Liver (tissue), 9 donors: ENCODE results near the gene RAB5IF. TPM values are rescaled to one million over a fixed set of nuclear protein-coding genes. Genes with fewer than 3 reads are reported as not detected.

Experiments used
- DNase-seq: peaks from one replicate; pipeline ENCODE4 v3.0.0-alpha.2; 2017; ENCODE audit warnings: low spot score
- H3K27ac ChIP-seq, 2 donors: one replicate each; pipeline ENCODE4 v1.7.0; 2013; ENCODE audit warnings: inconsistent platforms in 2 of 2, low read length in 2 of 2, control low read depth in 1 of 2, low read depth in 1 of 2, mild to moderate bottlenecking in 1 of 2
- H3K27me3 ChIP-seq, 4 donors: one replicate each; pipeline versions ENCODE4 v1.6.1 to v1.7.0; 2013; ENCODE audit warnings: low read length in 3 of 4, inconsistent platforms in 1 of 4, mild to moderate bottlenecking in 1 of 4, moderate library complexity in 1 of 4; ENCODE audit not compliant: control insufficient read depth in 4 of 4, insufficient read depth in 4 of 4
- H3K36me3 ChIP-seq, 4 donors: one replicate each; pipeline versions ENCODE4 v1.6.1 to v1.7.0; 2013; ENCODE audit warnings: low read length in 3 of 4, mild to moderate bottlenecking in 3 of 4, low read depth in 1 of 4, moderate library complexity in 1 of 4; ENCODE audit not compliant: control insufficient read depth in 4 of 4, insufficient read depth in 3 of 4
- H3K4me1 ChIP-seq, 4 donors: one replicate each; pipeline versions ENCODE4 v1.6.1 to v1.7.0; 2013; ENCODE audit warnings: low read length in 3 of 4, mild to moderate bottlenecking in 3 of 4, moderate library complexity in 1 of 4; ENCODE audit not compliant: control insufficient read depth in 4 of 4, insufficient read depth in 4 of 4
- H3K4me3 ChIP-seq, 3 donors: one replicate each; pipeline versions ENCODE4 v1.6.1 to v1.7.0; 2013; ENCODE audit warnings: low read length in 3 of 3, control low read depth in 1 of 3, low read depth in 1 of 3, mild to moderate bottlenecking in 1 of 3
- H3K9ac ChIP-seq, 2 donors: one replicate each; pipeline ENCODE4 v1.7.0; 2013; ENCODE audit warnings: low read length in 2 of 2, mild to moderate bottlenecking in 2 of 2, moderate library complexity in 2 of 2, control low read depth in 1 of 2, low read depth in 1 of 2
- H3K9me3 ChIP-seq, 4 donors: one replicate each; pipeline versions ENCODE4 v1.6.1 to v1.7.0; 2013; ENCODE audit warnings: low read length in 3 of 4; ENCODE audit not compliant: control insufficient read depth in 4 of 4
- ATF3 ChIP-seq: IDR thresholded peaks from 2 replicates; pipeline ENCODE4 v1.6.1; 2016; ENCODE audit warnings: antibody characterized with exemption
- CTCF ChIP-seq: fragments of 150-350 bp; IDR thresholded peaks from 2 replicates; pipeline ENCODE4 v1.5.1; 2017; ENCODE audit warnings: improper control_type of control experiment, low read depth, low read length; ENCODE audit not compliant: missing input control
- EGR1 ChIP-seq, 2 donors: IDR thresholded peaks; 2 replicates each; pipeline ENCODE4 v1.6.1; 2016 to 2018; ENCODE audit warnings: antibody characterized with exemption in 2 of 2, low read depth in 2 of 2
- FOXA2 ChIP-seq: IDR thresholded peaks from 2 replicates; pipeline ENCODE4 v1.6.1; 2016; ENCODE audit warnings: antibody characterized with exemption
- GABPA ChIP-seq, 2 donors: IDR thresholded peaks in 1 of 2; conservative IDR thresholded peaks in 1 of 2; 2 replicates each; pipeline ENCODE4 v1.6.1; 2016; ENCODE audit warnings: antibody characterized with exemption in 2 of 2, mild to moderate bottlenecking in 1 of 2, moderate library complexity in 1 of 2
- HNF4A ChIP-seq, 2 donors: conservative IDR thresholded peaks; 2 replicates each; pipeline ENCODE4 v1.6.1; 2016; ENCODE audit warnings: antibody characterized with exemption in 2 of 2, mild to moderate bottlenecking in 2 of 2
- HNF4G ChIP-seq: IDR thresholded peaks from 2 replicates; pipeline ENCODE4 v1.6.1; 2016; ENCODE audit warnings: antibody characterized with exemption
- JUND ChIP-seq, 2 donors: IDR thresholded peaks; 2 replicates each; pipeline ENCODE4 v1.6.1; 2016; ENCODE audit warnings: antibody characterized with exemption in 2 of 2
- NR2F2 ChIP-seq: IDR thresholded peaks from 2 replicates; pipeline ENCODE4 v1.6.1; 2016; ENCODE audit warnings: antibody characterized with exemption
- RAD21 ChIP-seq, 2 donors: IDR thresholded peaks; 2 replicates each; pipeline ENCODE4 v1.6.1; 2016; ENCODE audit warnings: antibody characterized with exemption in 2 of 2, mild to moderate bottlenecking in 2 of 2
- REST ChIP-seq: IDR thresholded peaks from 2 replicates; pipeline ENCODE4 v1.6.1; 2016; ENCODE audit warnings: antibody characterized with exemption, mild to moderate bottlenecking
- RXRA ChIP-seq, 2 donors: IDR thresholded peaks; 2 replicates each; pipeline ENCODE4 v1.6.1; 2017 to 2018; ENCODE audit warnings: antibody characterized with exemption in 2 of 2, mild to moderate bottlenecking in 1 of 2
- TAF1 ChIP-seq: conservative IDR thresholded peaks from 2 replicates; pipeline ENCODE4 v1.6.1; 2016; ENCODE audit warnings: antibody characterized with exemption, mild to moderate bottlenecking
- YY1 ChIP-seq: IDR thresholded peaks from 2 replicates; pipeline ENCODE4 v1.6.1; 2016; ENCODE audit warnings: antibody characterized with exemption, mild to moderate bottlenecking
- WGBS: extraction: QIAGEN DNeasy Blood & Tissue Kit; methylation state at CpG from one replicate; pipeline ENCODE4 v1.1.7; 2013; 5-methylcytosine and 5-hydroxymethylcytosine counted together
- polyA plus RNA-seq, 2 donors: library from polyadenylated mRNA; stranded (reverse) in 1 of 2; unstranded in 1 of 2; fragments of 200-250 nt in 1 of 2; fragments of >200 nt in 1 of 2; fragmentation: Nextera tagmentation in 1 of 2; extraction: Ambion mirVana in 1 of 2; gene quantifications; one replicate each; pipeline versions ENCODE4 v1.2.1 to v1.2.3, GENCODE V29; 2013 to 2015
- total RNA-seq, 2 donors: library from RNA; depleted of rRNA; stranded (reverse); fragments of >200 nt; gene quantifications; one replicate each; pipeline ENCODE4 v1.2.3, GENCODE V29; 2014
- TF ChIP-seq, protein P1 (sequence below): IDR thresholded peaks from 2 replicates; pipeline ENCODE4 v1.6.1; 2016; ENCODE audit warnings: antibody characterized with exemption
- TF ChIP-seq, protein P2 (sequence below): IDR thresholded peaks from 2 replicates; pipeline ENCODE4 v1.6.1; 2016; ENCODE audit warnings: antibody characterized with exemption
- donor health status: healthy.
- donor health status: healthy.
- donor health status: healthy.
- donor health status: healthy.
- donor health status: healthy.

RAB5IF gene
- total and polyA plus RNA-seq, 4 donors: 58.9 to 170 (median 125) TPM

DNA sequence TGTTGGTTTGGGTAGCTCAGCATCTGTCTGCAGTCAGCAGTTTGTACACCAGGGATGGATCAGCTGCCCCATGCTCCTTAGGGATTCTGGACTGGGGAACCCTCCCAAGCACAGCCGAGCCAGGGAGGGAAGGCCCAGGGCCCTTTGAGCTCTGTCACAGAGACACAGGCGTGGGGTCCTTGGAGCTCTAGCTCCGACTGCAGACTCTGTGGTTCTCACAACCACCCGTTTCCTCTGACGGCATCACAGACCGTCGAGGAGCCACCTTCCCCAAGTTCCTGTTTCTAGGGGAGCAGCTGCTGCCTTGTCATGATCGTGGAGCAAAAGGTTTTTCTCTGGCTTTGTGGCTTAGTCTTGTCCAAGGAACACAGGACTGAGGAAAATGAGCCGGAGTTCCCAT, 40.4 kb downstream of the RAB5IF start, which contains the start of gene SLA2:
SLA2 (minus strand) TSS at position 199 of the 400 bp plus-strand sequence. CDS start 4,861 bp downstream, outside the sequence.
- Histone ChIP-seq H3K27ac (no peak within 1 kb of the TSS), H3K4me3 (peak within 1 kb of the TSS in 2 of 3 donors; percentile 14 to 20), H3K36me3 (no peaks in the 10 kb centered on the region), H3K9me3 (no peaks in the 10 kb centered on the region), H3K4me1 (no peaks in the 10 kb centered on the region), H3K27me3 (no peaks in the 10 kb centered on the region), H3K9ac (peak within 1 kb of the TSS in 1 of 2 donors; percentile 22)
- no peak for TF ChIP-seq HNF4A (conservative IDR thresholded peaks at IDR 0.05)
- no peak for TF ChIP-seq EGR1 (IDR thresholded peaks at IDR 0.05; ENCODE audit: low read depth in 2 of 2)
- TF ChIP-seq FOXA2: no peak
- WGBS: 61% methylated on average over 9 of the region's 9 CpGs
- no peak for DNase-seq

DNA sequence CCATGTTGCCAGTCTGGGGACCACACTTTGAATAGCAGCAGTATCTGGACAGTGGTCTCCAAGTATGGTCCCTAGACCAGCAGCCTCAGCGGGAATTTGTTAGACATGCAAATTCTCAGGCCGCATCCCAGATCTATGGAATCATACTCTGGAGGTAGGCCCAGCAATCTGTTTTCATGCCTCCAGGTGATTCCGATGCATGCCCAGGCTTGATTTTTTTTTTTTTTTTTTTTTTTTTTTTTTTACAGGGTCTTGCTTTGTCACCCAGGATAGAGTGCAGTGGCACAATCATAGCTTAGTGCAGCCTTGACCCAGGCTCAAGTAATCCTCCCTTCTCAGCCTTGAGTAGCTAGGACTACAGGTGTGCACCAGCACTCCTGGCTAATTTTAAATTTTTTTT, 41.1 kb downstream of the RAB5IF start:
- Histone ChIP-seq H3K4me1 (no peaks in the 10 kb centered on the region), H3K4me3 (no peak overlapping the region), H3K9me3 (no peaks in the 10 kb centered on the region), H3K9ac (no peak overlapping the region), H3K27ac (no peak overlapping the region), H3K27me3 (no peaks in the 10 kb centered on the region), H3K36me3 (no peaks in the 10 kb centered on the region)
- TF ChIP-seq NR2F2 (no peak), CTCF (no peak), YY1 (no peak), RAD21 (IDR thresholded peaks at IDR 0.05) (no peak), REST (no peak), HNF4G (no peak), GABPA (IDR thresholded peaks at IDR 0.05 in 1 of 2, conservative IDR thresholded peaks at IDR 0.05 in 1 of 2) (no peak), ATF3 (no peak), RXRA (IDR thresholded peaks at IDR 0.05) (no peak), JUND (IDR thresholded peaks at IDR 0.05) (no peak), HNF4A (conservative IDR thresholded peaks at IDR 0.05) (no peak), TAF1 (no peak), EGR1 (IDR thresholded peaks at IDR 0.05; ENCODE audit: low read depth in 2 of 2) (no peak)
- TF ChIP-seq, protein P1, sequence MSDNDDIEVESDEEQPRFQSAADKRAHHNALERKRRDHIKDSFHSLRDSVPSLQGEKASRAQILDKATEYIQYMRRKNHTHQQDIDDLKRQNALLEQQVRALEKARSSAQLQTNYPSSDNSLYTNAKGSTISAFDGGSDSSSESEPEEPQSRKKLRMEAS: no peak
- TF ChIP-seq, protein P2, sequence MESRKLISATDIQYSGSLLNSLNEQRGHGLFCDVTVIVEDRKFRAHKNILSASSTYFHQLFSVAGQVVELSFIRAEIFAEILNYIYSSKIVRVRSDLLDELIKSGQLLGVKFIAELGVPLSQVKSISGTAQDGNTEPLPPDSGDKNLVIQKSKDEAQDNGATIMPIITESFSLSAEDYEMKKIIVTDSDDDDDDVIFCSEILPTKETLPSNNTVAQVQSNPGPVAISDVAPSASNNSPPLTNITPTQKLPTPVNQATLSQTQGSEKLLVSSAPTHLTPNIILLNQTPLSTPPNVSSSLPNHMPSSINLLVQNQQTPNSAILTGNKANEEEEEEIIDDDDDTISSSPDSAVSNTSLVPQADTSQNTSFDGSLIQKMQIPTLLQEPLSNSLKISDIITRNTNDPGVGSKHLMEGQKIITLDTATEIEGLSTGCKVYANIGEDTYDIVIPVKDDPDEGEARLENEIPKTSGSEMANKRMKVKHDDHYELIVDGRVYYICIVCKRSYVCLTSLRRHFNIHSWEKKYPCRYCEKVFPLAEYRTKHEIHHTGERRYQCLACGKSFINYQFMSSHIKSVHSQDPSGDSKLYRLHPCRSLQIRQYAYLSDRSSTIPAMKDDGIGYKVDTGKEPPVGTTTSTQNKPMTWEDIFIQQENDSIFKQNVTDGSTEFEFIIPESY: no peak
- WGBS: 94% methylated on average over 3 of the region's 3 CpGs
- no peak for DNase-seq
